PC-9 (cell line): ENCODE data around the gene DIAPH3. TPM values are rescaled to one million over a fixed set of nuclear protein-coding genes. Genes with fewer than 3 reads are reported as not detected.

ENCODE experiments used
- BruUV-seq: library from RNA; stranded (reverse); fragments of 400-500 nt; replicated peaks from 2 replicates; lab custom pipeline; 2021; lab: Mats Ljungman, UMichigan
- CTCF ChIA-PET: fragments of 300-600 bp; sonication (Branson Sonifier 250); formaldehyde crosslinking; loops from one replicate; lab custom pipeline; 2022; ENCODE audit warnings: antibody characterized with exemption; lab: Charles Lee
- POLR2A ChIA-PET: fragments of 300-600 bp; sonication (Branson Sonifier 250); formaldehyde crosslinking; loops from one replicate; lab custom pipeline; 2022; ENCODE audit warnings: antibody characterized with exemption; ENCODE audit not compliant: unreplicated experiment; lab: Charles Lee
- DNase-seq, 2 experiments: peaks; one replicate each; pipeline versions ENCODE4 v3.0.0 to v3.0.0-alpha.2; 2015 to 2022; ENCODE audit warnings: mixed read lengths in 1 of 2
- H2AFZ ChIP-seq: fragments of 200-600 bp; sonication (generic); 2 replicates; pipeline ENCODE4 v1.8.1; 2017; ENCODE audit warnings: antibody characterized with exemption
- H3F3A ChIP-seq: fragments of 200-600 bp; sonication (generic); 2 replicates; pipeline ENCODE4 v1.8.1; 2017; ENCODE audit warnings: antibody characterized with exemption, mild to moderate bottlenecking, low read depth; ENCODE audit not compliant: insufficient read depth
- H3K27ac ChIP-seq: fragments of 200-600 bp; sonication (generic); 2 replicates; pipeline ENCODE4 v1.6.1; 2016; ENCODE audit warnings: mixed run types
- H3K27me3 ChIP-seq: fragments of 200-600 bp; sonication (generic); 2 replicates; pipeline ENCODE4 v1.6.1; 2016; ENCODE audit warnings: low read depth, mixed run types; ENCODE audit not compliant: insufficient read depth
- H3K36me3 ChIP-seq: fragments of 200-600 bp; sonication (generic); 2 replicates; pipeline ENCODE4 v1.6.1; 2016; ENCODE audit warnings: low read depth, mixed run types
- H3K4me1 ChIP-seq: fragments of 200-600 bp; sonication (generic); replicated peaks from 2 replicates; pipeline ENCODE4 v1.6.1; 2016; ENCODE audit warnings: mixed run types; ENCODE audit not compliant: insufficient read depth
- H3K4me2 ChIP-seq: fragments of 200-600 bp; sonication (generic); 2 replicates; pipeline ENCODE4 v1.6.1; 2017; ENCODE audit warnings: mixed run types
- H3K4me3 ChIP-seq: fragments of 200-600 bp; sonication (generic); 2 replicates; pipeline ENCODE4 v1.6.1; 2016; ENCODE audit warnings: mixed run types
- H3K79me2 ChIP-seq: fragments of 200-600 bp; sonication (generic); 2 replicates; pipeline ENCODE4 v1.6.1; 2017; ENCODE audit warnings: low read depth, mixed run types
- H3K9me2 ChIP-seq: fragments of 200-600 bp; sonication (generic); 2 replicates; pipeline ENCODE4 v1.8.1; 2017; ENCODE audit warnings: mild to moderate bottlenecking; ENCODE audit not compliant: insufficient read depth
- H3K9me3 ChIP-seq: fragments of 200-600 bp; sonication (generic); 2 replicates; pipeline ENCODE4 v1.8.1; 2016; ENCODE audit warnings: low read depth; ENCODE audit not compliant: insufficient read depth
- H4K20me1 ChIP-seq: fragments of 200-600 bp; sonication (generic); 2 replicates; pipeline ENCODE4 v1.8.1; 2017; ENCODE audit not compliant: insufficient read depth
- CTCF ChIP-seq: fragments of 200-600 bp; sonication (generic); conservative IDR thresholded peaks from 2 replicates; pipeline ENCODE4 v1.6.1; 2017; ENCODE audit warnings: mixed run types, antibody characterized with exemption, mild to moderate bottlenecking, moderate library complexity
- EZH2 ChIP-seq: fragments of 200-600 bp; sonication (generic); IDR thresholded peaks from 2 replicates; pipeline ENCODE4 v1.8.0; 2017; ENCODE audit warnings: antibody characterized with exemption, low read depth
- intact Hi-C: fragments of 100-400 bp; cut with micrococcal nuclease; formaldehyde crosslinking; loops from one replicate; pipeline ENCODE4 v1.10.0; 2022; ENCODE audit not compliant: unreplicated experiment
- total RNA-seq: library from RNA; stranded (reverse); gene quantifications from 2 replicates; pipeline ENCODE4 v1.2.3, GENCODE V29; 2021

DIAPH3 gene
- total RNA-seq, 1 experiment from 2014 or later, result 39.3 TPM

GRCh38 chr13:60018536-60018935, 145.2 kb downstream of the DIAPH3 start:
- POLR2A ChIA-PET, result no interaction called here
- DNase-seq, result no peak
- Histone ChIP-seq H3K9me2 (peaks cover 3% of the 10 kb centered on the region; the same call in 1 of the 2 replicates), H2AFZ (no peak overlapping the region), H3K9me3 (no peaks in the 10 kb centered on the region), H3F3A (no peaks in the 10 kb centered on the region), H3K4me2 (no peak overlapping the region), H4K20me1 (no peaks in the 10 kb centered on the region), H3K4me3 (no peak overlapping the region), H3K36me3 (no peaks in the 10 kb centered on the region), H3K79me2 (no peaks in the 10 kb centered on the region), H3K27ac (no peak overlapping the region), H3K27me3 (no peaks in the 10 kb centered on the region), H3K4me1 (no peaks in the 10 kb centered on the region)
- no TSS peak for BruUV-seq
- intact Hi-C loops, result no loop called here
- TF ChIP-seq EZH2 (no peak), CTCF (no peak)
- CTCF ChIA-PET, result no interaction called here

- no peak overlapping the region for H3K27ac ChIP-seq
- no peaks in the 10 kb centered on the region for H4K20me1 ChIP-seq
- no peak overlapping the region for H3K4me2 ChIP-seq
- H3K27me3 ChIP-seq, result no peaks in the 10 kb centered on the region
- H3K36me3 ChIP-seq, result no peaks in the 10 kb centered on the region
- no peak for DNase-seq
- H3K9me2 ChIP-seq, result peaks cover 1% of the 10 kb centered on the region; the same call in 1 of the 2 replicates
- CTCF ChIA-PET, result no interaction called here
- BruUV-seq, result no TSS peak
- POLR2A ChIA-PET, result no interaction called here
- H3K4me1 ChIP-seq, result no peaks in the 10 kb centered on the region
- no peaks in the 10 kb centered on the region for H3K9me3 ChIP-seq
- 0 out of 2 replicates have a peak, but pooled peaks cover 4% of the 10 kb centered on the region for H3F3A ChIP-seq
- no peak overlapping the region for H2AFZ ChIP-seq
- H3K4me3 ChIP-seq, result no peak overlapping the region
- intact Hi-C loops, result no loop called here
- H3K79me2 ChIP-seq, result no peaks in the 10 kb centered on the region
- TF ChIP-seq CTCF (no peak), EZH2 (no peak)
Measured at GRCh38 chr13:60016229-60016628, 147.5 kb downstream of the DIAPH3 start.

GRCh38 chr13:60013166-60013565, 150.6 kb downstream of the DIAPH3 start:
- Histone ChIP-seq H3K79me2 (no peaks in the 10 kb centered on the region), H2AFZ (no peak overlapping the region), H4K20me1 (no peaks in the 10 kb centered on the region), H3K9me3 (no peaks in the 10 kb centered on the region), H3K36me3 (no peaks in the 10 kb centered on the region), H3K27me3 (no peaks in the 10 kb centered on the region), H3K4me1 (no peaks in the 10 kb centered on the region), H3K9me2 (no peaks in the 10 kb centered on the region), H3K27ac (0 out of 2 replicates have a peak overlapping the region, but pooled peaks have one; percentile 45), H3K4me3 (no peak overlapping the region), H3K4me2 (no peak overlapping the region), H3F3A (0 out of 2 replicates have a peak, but pooled peaks cover 4% of the 10 kb centered on the region)
- CTCF ChIA-PET, result no interaction called here
- POLR2A ChIA-PET, result no interaction called here
- TF ChIP-seq EZH2 (no peak), CTCF (no peak)
- intact Hi-C loops, result no loop called here
- DNase-seq, result no peak
- no TSS peak for BruUV-seq
